ENCODE results near the gene OSBPL1A. TPM values are rescaled to one million over a fixed set of nuclear protein-coding genes. Genes with fewer than 3 reads are reported as not detected.

OSBPL1A gene
- total RNA-seq, 1 donor from 2014 or later = 42.0 TPM

- Histone ChIP-seq H3K9me3 (no peaks in the 10 kb centered on the region), H3K27me3 (no peaks in the 10 kb centered on the region), H3K4me1 (peaks cover 14% of the 10 kb centered on the region), H3K36me3 (no peaks in the 10 kb centered on the region), H3K27ac (no peak overlapping the region), H3K4me3 (peak overlapping the region; percentile 60)
- DNase-seq = no peak
- TF ChIP-seq CTCF (IDR thresholded peaks at IDR 0.05) = no peak
- ATAC-seq = no peak
- intact Hi-C loops (cut with DNase I) = no loop called here
Observed at GRCh38 chr18:24138409-24138788, 259.2 kb downstream of the OSBPL1A start.

- peaks cover 14% of the 10 kb centered on the region for H3K4me1 ChIP-seq
- intact Hi-C loops (cut with DNase I) = no loop called here
- H3K36me3 ChIP-seq = peaks cover 8% of the 10 kb centered on the region
- TF ChIP-seq CTCF (IDR thresholded peaks at IDR 0.05) = no peak
- H3K4me3 ChIP-seq = no peak overlapping the region
- no peaks in the 10 kb centered on the region for H3K9me3 ChIP-seq
- H3K27ac ChIP-seq = no peak overlapping the region
- no peaks in the 10 kb centered on the region for H3K27me3 ChIP-seq
- DNase-seq (no peak), ATAC-seq (no peak)
Observed at GRCh38 chr18:24136967-24137373, 260.7 kb downstream of the OSBPL1A start.

GRCh38 chr18:24130494-24130893 is 267.1 kb downstream of the OSBPL1A start:
- DNase-seq = no peak
- peaks cover 29% of the 10 kb centered on the region for H3K36me3 ChIP-seq
- intact Hi-C loops (cut with DNase I) = no loop called here

GRCh38 chr18:24128700-24129099 is 268.9 kb downstream of the OSBPL1A start:
- peak; percentile 48 for ATAC-seq
- no peak for DNase-seq
- intact Hi-C loops (cut with DNase I) = no loop called here
- Histone ChIP-seq H3K27ac (no peak overlapping the region), H3K9me3 (no peaks in the 10 kb centered on the region), H3K4me1 (peaks cover 9% of the 10 kb centered on the region), H3K4me3 (no peak overlapping the region), H3K27me3 (no peaks in the 10 kb centered on the region), H3K36me3 (peaks cover 36% of the 10 kb centered on the region)
- no peak for TF ChIP-seq CTCF (IDR thresholded peaks at IDR 0.05)

More at GRCh38 chr18:24130494-24130893, 267.1 kb downstream of the OSBPL1A start:
- peak; percentile 52 for ATAC-seq
- no peak overlapping the region for H3K27ac ChIP-seq
- no peaks in the 10 kb centered on the region for H3K27me3 ChIP-seq
- H3K4me1 ChIP-seq = peaks cover 9% of the 10 kb centered on the region
- no peak for TF ChIP-seq CTCF (IDR thresholded peaks at IDR 0.05)
- no peaks in the 10 kb centered on the region for H3K9me3 ChIP-seq
- H3K4me3 ChIP-seq = no peak overlapping the region

DNA sequence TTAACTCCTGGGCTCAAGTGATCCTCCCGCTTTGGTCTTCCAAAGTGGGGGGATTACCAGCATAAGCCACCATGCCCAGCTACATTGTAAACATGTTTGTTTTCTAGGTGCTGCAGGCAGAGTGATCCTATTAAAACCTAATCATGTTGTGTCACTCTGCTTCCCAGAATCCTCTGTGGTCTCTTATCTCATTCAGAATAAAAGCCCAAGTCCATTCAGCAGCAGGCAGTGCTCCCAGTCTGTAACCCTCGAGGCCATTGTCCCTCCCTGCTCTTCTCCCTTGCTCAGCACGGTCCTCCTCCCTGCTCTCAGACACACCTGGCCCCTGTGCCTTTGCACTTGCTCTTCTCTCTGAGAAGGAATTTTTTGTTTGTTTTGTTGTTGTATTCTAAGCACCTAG is 269.9 kb downstream of the OSBPL1A start:
- peak; percentile 41 for ATAC-seq
- H3K27ac ChIP-seq = no peak overlapping the region
- H3K27me3 ChIP-seq = no peaks in the 10 kb centered on the region
- H3K4me3 ChIP-seq = no peak overlapping the region
- no peak for DNase-seq
- H3K36me3 ChIP-seq = peaks cover 33% of the 10 kb centered on the region
- no peak for TF ChIP-seq CTCF (IDR thresholded peaks at IDR 0.05)
- no peaks in the 10 kb centered on the region for H3K9me3 ChIP-seq
- H3K4me1 ChIP-seq = peaks cover 9% of the 10 kb centered on the region
- intact Hi-C loops (cut with DNase I) = no loop called here
